GM23248 (cell line): ENCODE results near the gene LTB4R.

Source experiments
- EZH2 ChIP-seq: fragments of 200-600 bp; sonication (generic); IDR thresholded peaks from 2 replicates; pipeline ENCODE4 v1.6.1; 2018; ENCODE audit warnings: antibody characterized with exemption, mild to moderate bottlenecking; ENCODE audit not compliant: insufficient read depth, poor library complexity, severe bottlenecking
- EZH2phosphoT487 ChIP-seq: fragments of 200-600 bp; sonication (generic); IDR thresholded peaks from 2 replicates; pipeline ENCODE4 v1.6.1; 2018; ENCODE audit warnings: antibody characterized with exemption, moderate library complexity, mild to moderate bottlenecking, low read depth; ENCODE audit not compliant: insufficient read depth

- no peak for TF ChIP-seq EZH2
- no peak for TF ChIP-seq EZH2phosphoT487
These were observed 38.4 kb downstream of the LTB4R start for GRCh38 chr14:24349742-24350141.
